MM.1S (cell line): Measurements from ENCODE around the gene RIPOR2.

Experiments used
- DNase-seq: peaks from one replicate; pipeline ENCODE4 v3.0.0-alpha.2; 2015
- H2AFZ ChIP-seq: fragments of 300-600 bp; sonication (generic); 2 replicates; pipeline ENCODE4 v1.6.0; 2016; ENCODE audit warnings: antibody characterized with exemption, low read length
- H3F3A ChIP-seq: fragments of 300-600 bp; sonication (generic); 2 replicates; pipeline ENCODE4 v1.6.1; 2016; ENCODE audit warnings: mild to moderate bottlenecking, antibody characterized with exemption, low read length, moderate library complexity, mixed read lengths; ENCODE audit not compliant: insufficient read depth
- H3K27ac ChIP-seq: fragments of 300-600 bp; sonication (generic); 2 replicates; pipeline ENCODE4 v1.5.1; 2016; ENCODE audit warnings: mild to moderate bottlenecking, low read length
- H3K27me3 ChIP-seq: fragments of 300-600 bp; sonication (generic); replicated peaks from 2 replicates; pipeline ENCODE4 v1.6.0; 2016; ENCODE audit warnings: low read length; ENCODE audit not compliant: insufficient read depth
- H3K36me3 ChIP-seq: fragments of 300-600 bp; sonication (generic); replicated peaks from 2 replicates; pipeline ENCODE4 v1.6.1; 2016; ENCODE audit warnings: mild to moderate bottlenecking, low read length, mixed read lengths; ENCODE audit not compliant: insufficient read depth
- H3K4me1 ChIP-seq: fragments of 300-600 bp; sonication (generic); 2 replicates; pipeline ENCODE4 v1.6.1; 2016; ENCODE audit warnings: low read length, mixed read lengths
- H3K4me2 ChIP-seq: fragments of 300-600 bp; sonication (generic); 2 replicates; pipeline ENCODE4 v1.6.0; 2016; ENCODE audit warnings: low read depth, low read length
- H3K4me3 ChIP-seq: fragments of 300-600 bp; sonication (generic); 2 replicates; pipeline ENCODE4 v1.5.1; 2016; ENCODE audit warnings: low read length, mixed read lengths
- H3K79me2 ChIP-seq: fragments of 300-600 bp; sonication (generic); 2 replicates; pipeline ENCODE4 v1.6.1; 2016; ENCODE audit warnings: mixed run types, low read length, mixed read lengths
- H3K9ac ChIP-seq: fragments of 300-600 bp; sonication (generic); 2 replicates; pipeline ENCODE4 v1.6.1; 2016; ENCODE audit warnings: low read length, mixed read lengths
- H3K9me2 ChIP-seq: fragments of 300-600 bp; sonication (generic); replicated peaks from 2 replicates; pipeline ENCODE4 v1.6.1; 2016; ENCODE audit warnings: mild to moderate bottlenecking, low read length, mixed read lengths; ENCODE audit not compliant: insufficient read depth
- H3K9me3 ChIP-seq: fragments of 300-600 bp; sonication (generic); replicated peaks from 2 replicates; pipeline ENCODE4 v1.6.1; 2016; ENCODE audit warnings: mild to moderate bottlenecking, low read length, mixed read lengths; ENCODE audit not compliant: insufficient read depth
- H4K20me1 ChIP-seq: fragments of 300-600 bp; sonication (generic); 2 replicates; pipeline ENCODE4 v1.6.1; 2016; ENCODE audit warnings: mild to moderate bottlenecking, low read length, moderate library complexity, mixed read lengths; ENCODE audit not compliant: insufficient read depth
- EZH2 ChIP-seq: fragments of 300-600 bp; sonication (generic); optimal IDR thresholded peaks from 2 replicates; pipeline ENCODE3; 2017; ENCODE audit warnings: low read depth, mild to moderate bottlenecking, antibody characterized with exemption, low read length, mixed read lengths
- EZH2phosphoT487 ChIP-seq: fragments of 300-600 bp; sonication (generic); IDR thresholded peaks from 2 replicates; pipeline ENCODE4 v1.6.1; 2018; ENCODE audit warnings: antibody characterized with exemption, low read length
- TF ChIP-seq, protein P1 (sequence below): fragments of 300-600 bp; sonication (generic); IDR thresholded peaks from 2 replicates; pipeline ENCODE4 v1.5.1; 2016; ENCODE audit warnings: antibody characterized with exemption, low read length, mixed read lengths

RIPOR2 gene

DNA sequence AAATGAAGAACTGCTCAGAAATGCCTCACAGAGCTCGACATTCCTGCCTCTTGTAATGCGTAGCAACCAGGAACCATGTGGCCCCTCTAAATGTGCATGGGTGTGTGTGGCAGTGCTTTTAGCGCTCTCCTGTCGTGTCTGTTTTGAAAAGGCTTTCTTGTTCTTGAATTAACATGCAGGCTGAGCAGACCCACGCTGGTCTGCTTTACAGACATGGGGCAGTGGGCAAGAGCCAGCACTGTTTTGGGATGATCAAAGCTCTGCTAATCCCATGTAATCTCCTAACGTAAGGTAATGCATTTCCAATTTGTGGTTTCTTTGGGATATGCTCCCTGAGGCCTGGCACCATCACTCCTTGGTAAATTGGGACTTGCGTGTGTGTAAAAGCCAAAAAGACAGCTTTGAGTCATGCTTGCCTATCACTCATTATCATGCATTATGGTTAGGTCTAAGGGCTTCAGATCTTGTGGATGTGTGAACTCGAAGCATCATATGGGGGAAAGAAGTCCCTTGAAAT, 11.8 kb downstream of the RIPOR2 start:
- Histone ChIP-seq H4K20me1 (no peaks in the 10 kb centered on the region), H3K36me3 (no peaks in the 10 kb centered on the region), H3K79me2 (no peaks in the 10 kb centered on the region), H3K27ac (no peak overlapping the region), H2AFZ (no peak overlapping the region), H3K27me3 (peaks cover 16% of the 10 kb centered on the region), H3K9me3 (no peaks in the 10 kb centered on the region), H3K9me2 (no peaks in the 10 kb centered on the region), H3K4me1 (peaks cover 4% of the 10 kb centered on the region; the same call in 1 of the 2 replicates), H3K4me2 (no peak overlapping the region), H3K4me3 (no peak overlapping the region), H3K9ac (no peak overlapping the region), H3F3A (peaks cover 5% of the 10 kb centered on the region)
- no peak for TF ChIP-seq EZH2phosphoT487
- TF ChIP-seq EZH2 = no peak
- TF ChIP-seq, protein P1, sequence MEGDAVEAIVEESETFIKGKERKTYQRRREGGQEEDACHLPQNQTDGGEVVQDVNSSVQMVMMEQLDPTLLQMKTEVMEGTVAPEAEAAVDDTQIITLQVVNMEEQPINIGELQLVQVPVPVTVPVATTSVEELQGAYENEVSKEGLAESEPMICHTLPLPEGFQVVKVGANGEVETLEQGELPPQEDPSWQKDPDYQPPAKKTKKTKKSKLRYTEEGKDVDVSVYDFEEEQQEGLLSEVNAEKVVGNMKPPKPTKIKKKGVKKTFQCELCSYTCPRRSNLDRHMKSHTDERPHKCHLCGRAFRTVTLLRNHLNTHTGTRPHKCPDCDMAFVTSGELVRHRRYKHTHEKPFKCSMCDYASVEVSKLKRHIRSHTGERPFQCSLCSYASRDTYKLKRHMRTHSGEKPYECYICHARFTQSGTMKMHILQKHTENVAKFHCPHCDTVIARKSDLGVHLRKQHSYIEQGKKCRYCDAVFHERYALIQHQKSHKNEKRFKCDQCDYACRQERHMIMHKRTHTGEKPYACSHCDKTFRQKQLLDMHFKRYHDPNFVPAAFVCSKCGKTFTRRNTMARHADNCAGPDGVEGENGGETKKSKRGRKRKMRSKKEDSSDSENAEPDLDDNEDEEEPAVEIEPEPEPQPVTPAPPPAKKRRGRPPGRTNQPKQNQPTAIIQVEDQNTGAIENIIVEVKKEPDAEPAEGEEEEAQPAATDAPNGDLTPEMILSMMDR = no peak
- DNase-seq = no peak

DNA sequence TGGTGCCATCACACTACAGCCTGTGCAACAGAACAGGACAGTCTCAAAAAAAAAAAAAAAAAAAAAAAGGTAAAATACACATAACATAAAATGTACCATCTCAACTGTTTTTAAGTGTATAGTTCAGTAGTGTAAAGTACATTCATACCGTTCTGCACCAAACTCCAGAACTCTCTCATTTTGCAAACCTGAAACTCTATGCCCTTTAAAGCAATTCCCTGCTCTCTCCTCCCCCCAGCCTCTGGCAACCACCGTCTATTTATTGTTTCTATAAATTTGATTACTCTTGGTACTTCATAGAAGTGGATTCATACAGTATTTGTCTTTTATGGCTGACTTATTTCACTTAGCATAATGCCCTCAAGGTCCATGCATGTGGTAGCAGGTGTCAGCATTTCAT, 12.9 kb downstream of the RIPOR2 start:
- H3K9me2 ChIP-seq = no peaks in the 10 kb centered on the region
- H3K4me1 ChIP-seq = no peaks in the 10 kb centered on the region
- no peak overlapping the region for H3K4me3 ChIP-seq
- TF ChIP-seq EZH2phosphoT487 = no peak
- no peak for TF ChIP-seq EZH2
- TF ChIP-seq, protein P1 = no peak
- no peak for DNase-seq
- no peak overlapping the region for H3K9ac ChIP-seq
- no peaks in the 10 kb centered on the region for H3K79me2 ChIP-seq
- H3K36me3 ChIP-seq = no peaks in the 10 kb centered on the region
- H3K27me3 ChIP-seq = peaks cover 4% of the 10 kb centered on the region
- H4K20me1 ChIP-seq = no peaks in the 10 kb centered on the region
- H3K9me3 ChIP-seq = no peaks in the 10 kb centered on the region
- H3F3A ChIP-seq = no peaks in the 10 kb centered on the region
- H2AFZ ChIP-seq = no peak overlapping the region
- H3K4me2 ChIP-seq = no peak overlapping the region
- no peak overlapping the region for H3K27ac ChIP-seq

DNA sequence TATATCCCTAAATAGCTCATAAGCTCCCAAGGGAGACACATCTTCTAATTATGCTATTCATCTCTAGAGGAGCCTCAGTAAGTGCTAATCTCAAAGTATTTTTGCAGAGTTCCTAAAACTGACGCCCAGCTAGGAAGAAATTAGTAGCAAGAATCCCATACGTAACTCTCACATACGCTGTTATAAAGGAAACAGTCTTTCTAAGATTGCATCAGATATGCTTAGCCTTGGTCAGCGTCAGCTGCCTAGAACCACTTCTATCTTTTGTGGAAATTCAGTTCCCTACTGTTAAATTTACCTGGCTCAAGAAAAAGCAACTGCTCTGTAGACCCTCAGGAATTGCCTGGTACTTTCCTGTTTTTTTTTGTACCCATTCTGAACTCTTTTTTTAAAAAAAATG, 13.6 kb downstream of the RIPOR2 start:
- TF ChIP-seq, protein P1 = no peak
- no peak for TF ChIP-seq EZH2
- no peak for TF ChIP-seq EZH2phosphoT487
- H2AFZ ChIP-seq = no peak overlapping the region
- H4K20me1 ChIP-seq = no peaks in the 10 kb centered on the region
- H3K4me3 ChIP-seq = no peak overlapping the region
- DNase-seq = no peak
- H3K9me2 ChIP-seq = no peaks in the 10 kb centered on the region
- no peaks in the 10 kb centered on the region for H3K79me2 ChIP-seq
- H3K9me3 ChIP-seq = no peaks in the 10 kb centered on the region
- no peaks in the 10 kb centered on the region; the same call in 1 of the 2 replicates for H3K27me3 ChIP-seq
- no peaks in the 10 kb centered on the region for H3F3A ChIP-seq
- H3K4me1 ChIP-seq = no peaks in the 10 kb centered on the region
- no peaks in the 10 kb centered on the region for H3K36me3 ChIP-seq
- no peak overlapping the region for H3K9ac ChIP-seq
- H3K27ac ChIP-seq = no peak overlapping the region
- H3K4me2 ChIP-seq = no peak overlapping the region
